VCaP (cell line): ENCODE results near the gene FOXJ1.

ENCODE experiments used
- H3K27ac ChIP-seq: fragments of 450-650 bp; 2 replicates; pipeline ENCODE4 v1.5.1; 2017
- TF ChIP-seq, protein P1 (sequence below): fragments of 450-650 bp; conservative IDR thresholded peaks from 2 replicates; pipeline ENCODE4 v1.5.1; 2017; ENCODE audit warnings: mild to moderate bottlenecking, moderate library complexity

The FOXJ1 gene

GRCh38 chr17:76125391-76125675 lies 15.7 kb downstream of the FOXJ1 start:
- no peak overlapping the region for H3K27ac ChIP-seq
- TF ChIP-seq, protein P1, sequence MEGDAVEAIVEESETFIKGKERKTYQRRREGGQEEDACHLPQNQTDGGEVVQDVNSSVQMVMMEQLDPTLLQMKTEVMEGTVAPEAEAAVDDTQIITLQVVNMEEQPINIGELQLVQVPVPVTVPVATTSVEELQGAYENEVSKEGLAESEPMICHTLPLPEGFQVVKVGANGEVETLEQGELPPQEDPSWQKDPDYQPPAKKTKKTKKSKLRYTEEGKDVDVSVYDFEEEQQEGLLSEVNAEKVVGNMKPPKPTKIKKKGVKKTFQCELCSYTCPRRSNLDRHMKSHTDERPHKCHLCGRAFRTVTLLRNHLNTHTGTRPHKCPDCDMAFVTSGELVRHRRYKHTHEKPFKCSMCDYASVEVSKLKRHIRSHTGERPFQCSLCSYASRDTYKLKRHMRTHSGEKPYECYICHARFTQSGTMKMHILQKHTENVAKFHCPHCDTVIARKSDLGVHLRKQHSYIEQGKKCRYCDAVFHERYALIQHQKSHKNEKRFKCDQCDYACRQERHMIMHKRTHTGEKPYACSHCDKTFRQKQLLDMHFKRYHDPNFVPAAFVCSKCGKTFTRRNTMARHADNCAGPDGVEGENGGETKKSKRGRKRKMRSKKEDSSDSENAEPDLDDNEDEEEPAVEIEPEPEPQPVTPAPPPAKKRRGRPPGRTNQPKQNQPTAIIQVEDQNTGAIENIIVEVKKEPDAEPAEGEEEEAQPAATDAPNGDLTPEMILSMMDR = no peak

GRCh38 chr17:76124582-76125390 lies 16.3 kb downstream of the FOXJ1 start:
- TF ChIP-seq, protein P1 = no peak
- no peak overlapping the region for H3K27ac ChIP-seq

DNA sequence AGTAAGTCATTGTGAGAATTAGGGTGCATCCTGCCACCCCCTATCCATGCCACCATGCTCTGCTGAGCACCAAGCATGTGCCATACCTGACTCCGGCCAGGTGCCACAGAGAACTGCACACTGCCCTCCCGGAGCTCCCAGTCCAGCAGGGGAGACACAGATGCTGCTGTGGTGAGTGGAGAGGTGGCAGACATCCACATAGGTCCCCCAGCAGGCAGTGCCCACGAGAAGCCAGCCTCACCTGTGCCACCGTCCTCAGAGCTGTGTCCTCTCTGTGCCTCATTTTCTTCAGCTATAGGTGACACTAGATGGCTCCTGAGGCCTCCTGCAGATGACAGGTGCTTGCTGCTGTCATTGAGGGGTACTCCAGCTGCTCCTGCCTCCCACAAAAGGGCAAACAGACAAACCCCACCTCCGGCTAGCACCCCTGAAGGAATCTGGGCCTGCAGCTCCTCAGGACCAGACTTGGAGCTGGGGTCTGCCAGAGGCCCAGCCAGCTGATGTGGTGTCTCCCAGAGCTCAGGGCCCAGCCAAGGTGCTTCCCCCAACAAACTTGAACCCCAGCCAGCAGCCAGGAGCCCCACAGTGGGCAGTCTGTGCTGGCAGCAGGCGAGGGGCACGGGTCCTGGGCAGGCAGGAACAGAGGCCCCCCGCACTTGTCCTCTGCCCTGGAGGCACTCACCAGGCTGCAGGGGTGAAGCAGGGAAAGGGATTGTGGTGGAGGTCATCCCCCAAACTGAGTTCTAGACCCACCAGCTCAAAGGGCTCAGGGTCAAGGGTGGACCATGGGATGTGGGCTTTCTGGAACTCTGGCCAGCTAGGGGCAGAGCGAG lies 17.1 kb downstream of the FOXJ1 start:
- TF ChIP-seq, protein P1 = no peak
- H3K27ac ChIP-seq = no peak overlapping the region; the same call in 1 of the 2 replicates

- no peak overlapping the region for H3K27ac ChIP-seq
- TF ChIP-seq, protein P1 = no peak
These were observed 17.9 kb downstream of the FOXJ1 start for GRCh38 chr17:76123191-76123499.

DNA sequence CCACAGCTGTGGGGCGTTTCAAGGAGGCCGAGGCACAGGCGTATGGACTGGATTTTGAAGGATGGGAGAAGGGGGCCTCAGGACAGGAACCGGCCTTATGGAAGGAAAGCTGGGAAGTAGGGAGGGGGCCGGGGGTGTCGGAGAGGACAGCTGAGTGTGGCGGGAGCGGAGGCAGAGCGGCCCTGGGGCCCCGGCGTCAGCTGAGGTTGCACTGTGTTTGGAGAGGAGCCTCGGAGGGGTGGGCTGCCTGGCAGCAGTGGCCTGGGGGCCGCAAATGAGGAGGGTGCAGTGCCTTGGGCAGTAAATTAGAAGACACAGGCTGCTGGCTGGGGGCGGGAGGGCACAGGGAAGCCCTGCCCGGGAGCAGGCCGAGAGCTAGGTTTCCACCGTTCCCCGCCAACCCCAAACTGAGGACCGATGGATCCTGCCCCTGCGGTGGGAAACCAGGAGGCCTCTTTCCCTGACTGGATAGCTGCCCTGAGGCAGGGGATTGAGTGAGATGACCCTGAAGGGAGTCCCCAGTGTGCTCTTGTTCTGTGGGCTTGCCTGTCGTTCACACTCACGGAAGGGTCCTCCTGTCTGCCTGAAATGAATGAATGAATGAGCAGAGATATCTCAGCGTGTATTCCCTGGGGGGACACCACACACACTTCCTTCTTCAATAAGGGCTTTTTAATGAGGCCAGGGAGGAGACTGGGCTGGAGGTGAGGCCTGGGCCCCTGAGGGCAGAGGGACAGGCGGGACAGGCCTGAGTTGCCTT lies 18.4 kb downstream of the FOXJ1 start:
- no peak overlapping the region; the same call in 1 of the 2 replicates for H3K27ac ChIP-seq
- TF ChIP-seq, protein P1 = no peak

DNA sequence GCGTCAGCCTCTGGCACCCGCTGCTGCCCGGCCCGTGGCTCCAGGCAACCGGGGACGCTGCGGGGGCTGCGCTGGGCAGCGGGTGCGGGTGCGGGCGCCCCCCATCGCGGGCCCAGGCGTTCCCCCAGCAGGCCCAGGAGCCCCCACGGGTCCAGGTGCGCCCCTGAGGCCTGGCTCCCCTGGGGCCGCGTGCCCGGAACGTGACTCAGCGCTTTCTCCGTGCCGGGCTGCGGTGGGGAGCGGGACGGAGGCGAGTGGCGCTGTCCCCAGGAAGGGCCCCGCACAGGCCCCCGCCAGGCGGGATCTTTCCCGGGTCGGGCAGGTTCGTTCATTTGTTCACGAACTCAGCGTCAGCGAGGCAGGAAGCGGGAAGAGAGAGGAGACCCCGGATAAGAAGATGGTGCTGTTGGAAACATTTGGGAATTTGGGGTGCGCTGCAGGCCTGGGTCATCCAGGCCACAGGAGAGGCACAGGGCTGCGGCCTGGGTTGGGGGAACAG lies 19.1 kb downstream of the FOXJ1 start:
- H3K27ac ChIP-seq = peak overlapping the region; percentile 29; the same call in 1 of the 2 replicates
- TF ChIP-seq, protein P1 = no peak

DNA sequence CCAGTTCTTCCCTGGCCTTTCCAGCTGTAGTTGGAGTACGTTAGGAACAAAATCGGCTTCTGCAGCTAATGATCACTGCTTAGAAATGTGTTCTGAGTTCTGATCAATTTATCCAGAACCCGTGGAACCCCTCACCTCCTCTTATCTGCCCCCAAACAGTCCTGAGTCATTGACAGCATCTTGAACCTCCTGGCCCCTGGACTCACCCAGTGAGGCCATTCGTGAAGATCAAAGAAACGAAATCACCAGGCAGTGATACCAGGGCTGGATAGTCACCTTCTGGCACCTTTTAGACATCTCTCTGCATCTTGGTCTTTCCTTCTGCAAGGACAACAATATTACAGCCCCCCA lies 20.4 kb downstream of the FOXJ1 start:
- TF ChIP-seq, protein P1 = no peak
- H3K27ac ChIP-seq = no peak overlapping the region
